ENCODE measurements around the gene CTSZ. TPM values are rescaled to one million over a fixed set of nuclear protein-coding genes. Genes with fewer than 3 reads are reported as not detected.

The CTSZ gene
- total and polyA plus RNA-seq, 11 donors, result 92.2 to 482 (median 130) TPM

DNA sequence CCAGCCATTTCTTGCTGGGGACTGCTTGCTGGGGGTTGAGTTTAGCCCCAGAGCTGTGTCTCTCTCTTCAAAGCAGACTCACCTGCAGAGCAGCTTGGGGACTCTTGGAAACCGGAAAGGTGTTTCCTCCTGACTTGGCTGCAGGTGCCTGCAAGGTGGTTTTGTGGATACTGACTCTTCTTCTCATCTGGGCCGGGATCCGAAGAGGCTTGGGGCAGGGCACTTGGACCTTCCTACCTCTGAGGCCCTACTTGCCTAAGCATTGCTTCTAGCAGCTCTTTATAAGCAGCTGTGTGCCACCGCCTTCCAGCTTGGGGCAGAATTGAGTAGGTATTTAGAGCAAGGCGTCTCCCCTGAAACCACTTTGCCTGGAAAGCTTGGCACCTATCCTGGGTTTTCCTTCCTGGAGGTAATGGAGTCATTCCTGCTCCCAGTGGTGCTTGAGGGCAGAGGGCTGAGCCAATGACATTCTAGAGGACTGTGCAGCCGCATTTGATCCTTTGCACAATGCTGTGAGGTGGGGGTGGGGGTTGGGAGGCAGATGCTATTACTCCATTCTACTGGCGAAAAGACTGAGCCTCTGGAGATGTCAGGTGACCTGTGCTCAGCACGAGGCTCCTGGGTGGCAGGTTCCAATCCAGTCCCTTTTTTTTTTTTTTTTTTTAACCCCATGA lies 3.4 kb upstream of the CTSZ start:
- DNase-seq (peak in 3 of 5 donors; percentile 16 to 26 (median 25)), ATAC-seq (no peak)

DNA sequence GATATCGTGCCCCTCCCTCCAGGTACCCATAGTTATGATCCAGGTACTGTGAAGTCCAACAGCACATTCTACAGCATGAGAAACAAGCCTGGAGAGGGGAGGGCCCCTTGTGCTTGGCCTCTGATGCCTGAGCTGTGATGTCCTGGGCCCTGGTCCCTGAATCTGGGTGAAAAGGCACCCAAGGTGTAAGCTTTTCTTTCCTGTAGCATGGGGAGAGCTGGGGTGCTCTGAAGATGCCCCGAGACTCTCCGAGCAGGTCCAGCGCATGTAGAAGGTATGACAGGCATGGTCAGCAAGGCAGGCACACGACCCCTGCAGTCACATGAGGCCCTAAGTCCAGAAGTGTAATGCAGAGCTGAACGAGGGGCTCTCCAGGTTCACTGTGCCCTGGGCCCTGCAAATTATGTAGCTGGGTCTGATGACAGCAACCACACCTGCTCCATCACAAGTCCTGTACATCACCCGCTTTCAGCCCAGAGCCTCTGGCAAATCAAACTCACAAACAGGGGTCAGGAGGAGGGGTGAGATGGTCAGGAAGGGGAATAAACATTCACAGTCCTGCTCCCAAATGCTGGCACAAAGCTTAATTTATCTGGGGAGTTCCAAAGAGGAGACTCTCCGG lies 1.8 kb upstream of the CTSZ start:
- H3K4me3 ChIP-seq, result no peak overlapping the region
- intact Hi-C loops (cut with DNase I), result no loop called here
- WGBS, 4 donors, result 89 to 92% (median 90%) methylated on average over 6 to 8 of the region's 8 CpGs
- TF ChIP-seq, protein P1, sequence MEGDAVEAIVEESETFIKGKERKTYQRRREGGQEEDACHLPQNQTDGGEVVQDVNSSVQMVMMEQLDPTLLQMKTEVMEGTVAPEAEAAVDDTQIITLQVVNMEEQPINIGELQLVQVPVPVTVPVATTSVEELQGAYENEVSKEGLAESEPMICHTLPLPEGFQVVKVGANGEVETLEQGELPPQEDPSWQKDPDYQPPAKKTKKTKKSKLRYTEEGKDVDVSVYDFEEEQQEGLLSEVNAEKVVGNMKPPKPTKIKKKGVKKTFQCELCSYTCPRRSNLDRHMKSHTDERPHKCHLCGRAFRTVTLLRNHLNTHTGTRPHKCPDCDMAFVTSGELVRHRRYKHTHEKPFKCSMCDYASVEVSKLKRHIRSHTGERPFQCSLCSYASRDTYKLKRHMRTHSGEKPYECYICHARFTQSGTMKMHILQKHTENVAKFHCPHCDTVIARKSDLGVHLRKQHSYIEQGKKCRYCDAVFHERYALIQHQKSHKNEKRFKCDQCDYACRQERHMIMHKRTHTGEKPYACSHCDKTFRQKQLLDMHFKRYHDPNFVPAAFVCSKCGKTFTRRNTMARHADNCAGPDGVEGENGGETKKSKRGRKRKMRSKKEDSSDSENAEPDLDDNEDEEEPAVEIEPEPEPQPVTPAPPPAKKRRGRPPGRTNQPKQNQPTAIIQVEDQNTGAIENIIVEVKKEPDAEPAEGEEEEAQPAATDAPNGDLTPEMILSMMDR (IDR thresholded peaks at IDR 0.05), result no peak
- TF ChIP-seq POLR2A (IDR thresholded peaks at IDR 0.05), result no peak
- no peak for ATAC-seq
- H3K36me3 ChIP-seq, result peaks cover 0 to 7% (median 2%) of the 10 kb centered on the region in 9 donors
- no peaks in the 10 kb centered on the region for H3K27me3 ChIP-seq
- DNase-seq, result peak in 2 of 5 donors; percentile 2 to 14
- peak overlapping the region in 2 of 12 donors; percentile 25 to 96 for H3K27ac ChIP-seq
- H3K9me3 ChIP-seq, result no peaks in the 10 kb centered on the region
- peaks cover 11 to 71% (median 48%) of the 10 kb centered on the region in 12 donors for H3K4me1 ChIP-seq

More for the DNA sequence above, 3.4 kb upstream of the CTSZ start:
- H3K4me3 ChIP-seq, result no peak overlapping the region
- WGBS, 4 donors, result 69 to 75% (median 74%) methylated on average over 8 of the region's 8 CpGs
- no peaks in the 10 kb centered on the region for H3K36me3 ChIP-seq
- peak overlapping the region in 11 of 12 donors; percentile 2 to 86 (median 33) for H3K27ac ChIP-seq
- intact Hi-C loops (cut with DNase I), result no loop called here
- H3K9me3 ChIP-seq, result no peaks in the 10 kb centered on the region
- no peaks in the 10 kb centered on the region for H3K27me3 ChIP-seq
- H3K4me1 ChIP-seq, result peaks cover 7 to 66% (median 39%) of the 10 kb centered on the region in 12 donors
- TF ChIP-seq, protein P1 (IDR thresholded peaks at IDR 0.05), result no peak
- no peak for TF ChIP-seq POLR2A (IDR thresholded peaks at IDR 0.05)

DNA sequence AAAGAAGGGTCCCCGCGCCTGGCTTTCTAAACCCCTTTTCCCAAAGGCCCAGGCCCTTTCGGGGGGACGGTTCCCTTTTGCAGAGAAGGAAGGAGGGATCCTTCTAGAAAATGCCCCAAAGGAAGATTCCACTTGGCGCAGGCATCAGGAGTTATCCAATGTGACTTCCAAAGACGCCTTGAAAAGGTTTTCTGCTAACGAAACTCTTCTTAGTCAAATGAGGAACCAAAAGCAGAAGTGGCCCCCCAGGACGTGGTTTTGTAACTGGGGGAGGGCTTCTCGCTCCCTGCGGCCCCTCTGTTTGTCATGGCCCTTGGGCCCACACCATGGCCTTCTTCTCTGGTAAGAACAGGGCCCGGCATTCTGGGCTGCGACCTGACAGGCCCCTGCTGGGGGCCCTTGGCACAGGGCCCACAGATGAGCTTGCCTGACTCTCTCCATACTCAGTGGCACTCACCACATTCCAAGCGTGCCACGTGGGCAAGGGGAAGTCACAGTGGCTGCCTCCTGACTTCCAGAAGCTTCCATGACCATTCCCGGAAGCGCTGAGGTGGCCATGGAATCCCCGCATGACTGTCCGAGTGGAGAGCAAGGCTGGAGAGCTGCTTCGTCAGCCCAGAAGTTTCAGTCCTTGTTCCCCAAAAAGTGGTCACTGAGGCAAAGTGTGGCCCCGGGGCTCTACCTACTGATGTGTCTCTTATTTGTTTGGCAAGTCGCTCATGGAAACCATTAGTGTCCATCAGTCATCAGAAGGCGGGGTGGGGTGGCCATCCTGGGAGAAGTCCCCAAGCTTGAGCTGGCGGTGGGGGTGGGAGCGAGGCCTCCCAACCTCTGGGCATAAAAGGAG lies 834 bp upstream of the CTSZ start:
- peaks cover 0 to 17% (median 6%) of the 10 kb centered on the region in 9 donors for H3K36me3 ChIP-seq
- WGBS, 4 donors, result 83 to 89% (median 87%) methylated on average over 19 to 24 of the region's 24 CpGs
- peak overlapping the region; percentile 72 to 97 (median 89) for H3K4me3 ChIP-seq
- no peaks in the 10 kb centered on the region for H3K27me3 ChIP-seq
- TF ChIP-seq POLR2A (IDR thresholded peaks at IDR 0.05), result no peak
- TF ChIP-seq, protein P1 (IDR thresholded peaks at IDR 0.05), result no peak
- H3K4me1 ChIP-seq, result peaks cover 11 to 81% (median 53%) of the 10 kb centered on the region in 12 donors
- H3K27ac ChIP-seq, result peak overlapping the region in 11 of 12 donors; percentile 82 to 96 (median 87)
- no peaks in the 10 kb centered on the region for H3K9me3 ChIP-seq
- ATAC-seq (peak in 2 of 4 donors; percentile 1 to 4), DNase-seq (peak; percentile 51 to 79 (median 53))
- intact Hi-C loops (cut with DNase I), result no loop called here

Data from heart left ventricle (tissue), 16 donors.